ENCODE measurements around the gene KIAA1328. TPM values are rescaled to one million over a fixed set of nuclear protein-coding genes. Genes with fewer than 3 reads are reported as not detected.

Gene KIAA1328
- total and polyA plus RNA-seq, 4 donors: 0.95 to 7.4 (median 2.9) TPM

- H3K27ac ChIP-seq (ENCODE audit: low read depth in 1 of 2, low read length in 2 of 2): no peak overlapping the region
- H3K27me3 ChIP-seq (ENCODE audit: control insufficient read depth in 4 of 4, insufficient read depth in 4 of 4, low read length in 3 of 4): peaks cover 0 to 3% (median 1%) of the 10 kb centered on the region in 4 donors
- no peaks in the 10 kb centered on the region for H3K9me3 ChIP-seq (ENCODE audit: control insufficient read depth in 4 of 4, low read length in 3 of 4)
- DNase-seq (ENCODE audit: low spot score): no peak
- H3K36me3 ChIP-seq (ENCODE audit: control insufficient read depth in 4 of 4, insufficient read depth in 3 of 4, low read depth in 1 of 4, low read length in 3 of 4): no peaks in the 10 kb centered on the region
- no peak for TF ChIP-seq JUND (IDR thresholded peaks at IDR 0.05)
- no peak for TF ChIP-seq ATF3 (IDR thresholded peaks at IDR 0.05)
- no peak for TF ChIP-seq SP1 (IDR thresholded peaks at IDR 0.05)
- TF ChIP-seq EGR1 (IDR thresholded peaks at IDR 0.05; ENCODE audit: low read depth in 2 of 2): no peak
- no peak for TF ChIP-seq YY1 (IDR thresholded peaks at IDR 0.05)
- TF ChIP-seq MAX (IDR thresholded peaks at IDR 0.05): no peak
- no peak for TF ChIP-seq CTCF (IDR thresholded peaks at IDR 0.05; ENCODE audit: low read depth, low read length, missing input control)
- no peak for TF ChIP-seq GABPA (IDR thresholded peaks at IDR 0.05 in 1 of 2, conservative IDR thresholded peaks at IDR 0.05 in 1 of 2)
- H3K4me1 ChIP-seq (ENCODE audit: control insufficient read depth in 4 of 4, insufficient read depth in 4 of 4, low read length in 3 of 4): peaks cover 0 to 5% (median 3%) of the 10 kb centered on the region in 4 donors
- H3K4me3 ChIP-seq (ENCODE audit: low read depth in 1 of 3, low read length in 3 of 3): no peak overlapping the region
- 59% methylated on average over 12 of the region's 12 CpGs for WGBS
- no peak overlapping the region for H3K9ac ChIP-seq (ENCODE audit: low read depth in 1 of 2, low read length in 2 of 2)
These were observed 424.0 kb downstream of the KIAA1328 start for GRCh38 chr18:37252854-37253393.

- TF ChIP-seq ATF3 (IDR thresholded peaks at IDR 0.05) (no peak), SP1 (IDR thresholded peaks at IDR 0.05) (no peak), JUND (IDR thresholded peaks at IDR 0.05) (no peak), EGR1 (IDR thresholded peaks at IDR 0.05; ENCODE audit: low read depth in 2 of 2) (no peak), ZBTB33 (IDR thresholded peaks at IDR 0.05) (no peak), YY1 (IDR thresholded peaks at IDR 0.05) (no peak), MAX (IDR thresholded peaks at IDR 0.05) (no peak), RXRA (IDR thresholded peaks at IDR 0.05) (no peak), FOXA1 (IDR thresholded peaks at IDR 0.05) (no peak), GABPA (IDR thresholded peaks at IDR 0.05 in 1 of 2, conservative IDR thresholded peaks at IDR 0.05 in 1 of 2) (no peak), NR2F2 (IDR thresholded peaks at IDR 0.05) (no peak), HNF4A (conservative IDR thresholded peaks at IDR 0.05) (no peak), REST (IDR thresholded peaks at IDR 0.05) (no peak), TAF1 (conservative IDR thresholded peaks at IDR 0.05) (no peak)
- peak; percentile 47 for DNase-seq (ENCODE audit: low spot score)
- Histone ChIP-seq H3K9ac (ENCODE audit: low read depth in 1 of 2, low read length in 2 of 2) (no peak overlapping the region), H3K4me1 (ENCODE audit: control insufficient read depth in 4 of 4, insufficient read depth in 4 of 4, low read length in 3 of 4) (peaks cover 0 to 5% (median 3%) of the 10 kb centered on the region in 4 donors), H3K9me3 (ENCODE audit: control insufficient read depth in 4 of 4, low read length in 3 of 4) (no peaks in the 10 kb centered on the region), H3K27me3 (ENCODE audit: control insufficient read depth in 4 of 4, insufficient read depth in 4 of 4, low read length in 3 of 4) (peaks cover 0 to 3% (median 3%) of the 10 kb centered on the region in 4 donors), H3K27ac (ENCODE audit: low read depth in 1 of 2, low read length in 2 of 2) (no peak overlapping the region), H3K36me3 (ENCODE audit: control insufficient read depth in 4 of 4, insufficient read depth in 3 of 4, low read depth in 1 of 4, low read length in 3 of 4) (no peaks in the 10 kb centered on the region), H3K4me3 (ENCODE audit: low read depth in 1 of 3, low read length in 3 of 3) (peak overlapping the region in 1 of 3 donors; percentile 50)
- 12% methylated on average over 83 of the region's 83 CpGs for WGBS
These were observed 424.7 kb downstream of the KIAA1328 start for GRCh38 chr18:37253394-37254235.
